Measurements from ENCODE around the gene ZCCHC2.

The ZCCHC2 gene

DNA sequence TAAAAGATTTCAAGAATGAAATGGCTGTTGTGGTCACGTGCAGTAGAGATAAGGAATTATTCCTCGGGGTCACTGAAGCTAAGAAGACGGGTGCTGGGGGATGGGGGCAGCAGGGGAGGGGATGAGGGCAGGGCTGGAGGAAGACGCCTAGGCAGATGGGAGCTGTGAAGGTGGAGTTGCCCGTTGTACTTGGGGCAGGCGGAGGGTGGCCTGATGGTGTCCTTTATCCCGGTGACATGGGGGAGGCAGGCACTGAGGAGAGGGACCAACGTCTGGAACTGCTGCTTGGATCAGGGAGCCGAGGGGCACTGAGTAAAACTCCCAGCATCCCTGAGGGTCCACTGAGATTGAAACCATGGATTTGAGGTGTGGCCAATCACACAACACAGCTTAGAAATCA, 64.9 kb downstream of the ZCCHC2 start:
- Histone ChIP-seq H3K9ac (no peak overlapping the region), H3K79me2 (ENCODE audit: insufficient read depth, low read depth) (no peaks in the 10 kb centered on the region), H3K27ac (no peak overlapping the region), H3K4me3 (IDR thresholded peaks at IDR 0.05; ENCODE audit: insufficient read depth, low read depth, low read length) (no peak overlapping the region), H4K20me1 (ENCODE audit: insufficient read depth) (no peaks in the 10 kb centered on the region), H3K36me3 (ENCODE audit: insufficient read depth) (no peaks in the 10 kb centered on the region), H2AFZ (ENCODE audit: low read depth) (no peak overlapping the region), H3K4me2 (no peak overlapping the region), H3K4me1 (ENCODE audit: low read depth, poor library complexity, severe bottlenecking) (peaks cover 20% of the 10 kb centered on the region), H3K27me3 (ENCODE audit: insufficient read depth, low read depth) (no peaks in the 10 kb centered on the region)
- TF ChIP-seq, protein P1, sequence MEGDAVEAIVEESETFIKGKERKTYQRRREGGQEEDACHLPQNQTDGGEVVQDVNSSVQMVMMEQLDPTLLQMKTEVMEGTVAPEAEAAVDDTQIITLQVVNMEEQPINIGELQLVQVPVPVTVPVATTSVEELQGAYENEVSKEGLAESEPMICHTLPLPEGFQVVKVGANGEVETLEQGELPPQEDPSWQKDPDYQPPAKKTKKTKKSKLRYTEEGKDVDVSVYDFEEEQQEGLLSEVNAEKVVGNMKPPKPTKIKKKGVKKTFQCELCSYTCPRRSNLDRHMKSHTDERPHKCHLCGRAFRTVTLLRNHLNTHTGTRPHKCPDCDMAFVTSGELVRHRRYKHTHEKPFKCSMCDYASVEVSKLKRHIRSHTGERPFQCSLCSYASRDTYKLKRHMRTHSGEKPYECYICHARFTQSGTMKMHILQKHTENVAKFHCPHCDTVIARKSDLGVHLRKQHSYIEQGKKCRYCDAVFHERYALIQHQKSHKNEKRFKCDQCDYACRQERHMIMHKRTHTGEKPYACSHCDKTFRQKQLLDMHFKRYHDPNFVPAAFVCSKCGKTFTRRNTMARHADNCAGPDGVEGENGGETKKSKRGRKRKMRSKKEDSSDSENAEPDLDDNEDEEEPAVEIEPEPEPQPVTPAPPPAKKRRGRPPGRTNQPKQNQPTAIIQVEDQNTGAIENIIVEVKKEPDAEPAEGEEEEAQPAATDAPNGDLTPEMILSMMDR (conservative IDR thresholded peaks at IDR 0.05; ENCODE audit: low read depth, low read length), result no peak

DNA sequence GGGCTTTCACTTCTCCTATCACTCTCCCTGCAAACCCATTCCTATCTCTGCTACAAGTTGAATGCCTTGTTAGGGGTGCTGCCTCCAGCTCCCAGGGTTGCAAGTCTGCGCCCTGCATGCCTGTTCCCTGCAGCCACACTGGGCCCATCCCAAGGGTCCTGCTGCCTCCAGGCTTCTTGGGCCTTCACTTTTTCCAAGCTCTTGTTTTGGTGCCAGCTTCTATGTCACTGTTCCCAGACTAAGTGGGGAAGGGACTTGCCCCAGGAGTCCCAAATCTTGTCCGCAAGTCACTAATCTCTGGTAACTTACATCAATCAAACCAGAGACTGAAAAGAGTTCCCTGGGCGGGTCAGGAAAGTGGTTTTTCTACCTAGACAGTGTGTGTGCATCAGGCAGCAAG, 65.4 kb downstream of the ZCCHC2 start:
- Histone ChIP-seq H3K9ac (no peak overlapping the region), H2AFZ (ENCODE audit: low read depth) (no peak overlapping the region), H3K79me2 (ENCODE audit: insufficient read depth, low read depth) (no peaks in the 10 kb centered on the region), H3K27me3 (ENCODE audit: insufficient read depth, low read depth) (no peaks in the 10 kb centered on the region), H3K4me3 (IDR thresholded peaks at IDR 0.05; ENCODE audit: insufficient read depth, low read depth, low read length) (no peak overlapping the region), H4K20me1 (ENCODE audit: insufficient read depth) (no peaks in the 10 kb centered on the region), H3K4me2 (no peak overlapping the region), H3K27ac (no peak overlapping the region), H3K4me1 (ENCODE audit: low read depth, poor library complexity, severe bottlenecking) (peaks cover 20% of the 10 kb centered on the region), H3K36me3 (ENCODE audit: insufficient read depth) (no peaks in the 10 kb centered on the region)
- TF ChIP-seq, protein P1 (conservative IDR thresholded peaks at IDR 0.05; ENCODE audit: low read depth, low read length), result no peak

DNA sequence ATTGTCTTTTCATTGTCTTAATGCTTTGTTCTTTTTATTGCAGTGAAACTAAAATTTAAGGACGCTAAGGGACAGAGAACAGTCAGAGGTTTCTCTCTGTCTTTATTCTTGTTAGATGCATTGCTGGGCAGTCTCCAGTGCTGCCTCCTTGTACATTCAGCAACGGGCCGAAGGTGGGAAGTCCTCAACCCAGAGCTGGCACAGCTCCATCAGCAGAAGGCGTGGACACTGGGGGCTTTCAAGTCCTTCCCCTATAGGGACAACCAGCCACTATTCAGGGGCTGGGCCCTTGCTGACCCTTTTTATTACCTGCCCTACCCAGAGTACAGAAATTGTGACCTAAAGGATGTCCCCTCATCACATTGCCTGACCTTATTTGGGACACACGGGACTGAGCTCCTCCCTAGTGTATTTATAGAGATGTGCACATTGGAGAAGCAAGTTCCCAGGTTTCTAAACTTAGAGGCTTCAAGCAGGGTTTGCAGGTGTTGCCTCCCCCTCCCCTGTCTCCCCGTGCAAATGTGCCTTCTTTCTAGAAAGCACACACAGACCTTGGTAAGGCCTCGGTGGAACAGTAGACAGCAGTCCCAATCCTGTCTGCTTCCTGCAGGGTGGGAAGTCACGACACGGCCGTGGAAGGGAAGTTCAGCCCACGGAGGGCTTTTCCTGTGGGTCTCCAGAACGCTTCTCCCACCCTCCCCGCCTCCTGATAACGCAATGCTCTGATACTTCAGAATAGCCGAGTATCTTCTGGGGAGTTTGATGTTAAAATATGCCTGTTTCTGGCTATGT, 68.2 kb downstream of the ZCCHC2 start:
- no peaks in the 10 kb centered on the region for H3K79me2 ChIP-seq (ENCODE audit: insufficient read depth, low read depth)
- H4K20me1 ChIP-seq (ENCODE audit: insufficient read depth), result no peaks in the 10 kb centered on the region
- H3K27ac ChIP-seq, result no peak overlapping the region
- no peak overlapping the region for H2AFZ ChIP-seq (ENCODE audit: low read depth)
- no peak overlapping the region for H3K9ac ChIP-seq
- H3K4me3 ChIP-seq (IDR thresholded peaks at IDR 0.05; ENCODE audit: insufficient read depth, low read depth, low read length), result no peak overlapping the region
- H3K36me3 ChIP-seq (ENCODE audit: insufficient read depth), result no peaks in the 10 kb centered on the region
- TF ChIP-seq, protein P1 (conservative IDR thresholded peaks at IDR 0.05; ENCODE audit: low read depth, low read length), result no peak
- H3K4me1 ChIP-seq (ENCODE audit: low read depth, poor library complexity, severe bottlenecking), result peaks cover 4% of the 10 kb centered on the region
- H3K4me2 ChIP-seq, result no peak overlapping the region
- H3K27me3 ChIP-seq (ENCODE audit: insufficient read depth, low read depth), result no peaks in the 10 kb centered on the region

DNA sequence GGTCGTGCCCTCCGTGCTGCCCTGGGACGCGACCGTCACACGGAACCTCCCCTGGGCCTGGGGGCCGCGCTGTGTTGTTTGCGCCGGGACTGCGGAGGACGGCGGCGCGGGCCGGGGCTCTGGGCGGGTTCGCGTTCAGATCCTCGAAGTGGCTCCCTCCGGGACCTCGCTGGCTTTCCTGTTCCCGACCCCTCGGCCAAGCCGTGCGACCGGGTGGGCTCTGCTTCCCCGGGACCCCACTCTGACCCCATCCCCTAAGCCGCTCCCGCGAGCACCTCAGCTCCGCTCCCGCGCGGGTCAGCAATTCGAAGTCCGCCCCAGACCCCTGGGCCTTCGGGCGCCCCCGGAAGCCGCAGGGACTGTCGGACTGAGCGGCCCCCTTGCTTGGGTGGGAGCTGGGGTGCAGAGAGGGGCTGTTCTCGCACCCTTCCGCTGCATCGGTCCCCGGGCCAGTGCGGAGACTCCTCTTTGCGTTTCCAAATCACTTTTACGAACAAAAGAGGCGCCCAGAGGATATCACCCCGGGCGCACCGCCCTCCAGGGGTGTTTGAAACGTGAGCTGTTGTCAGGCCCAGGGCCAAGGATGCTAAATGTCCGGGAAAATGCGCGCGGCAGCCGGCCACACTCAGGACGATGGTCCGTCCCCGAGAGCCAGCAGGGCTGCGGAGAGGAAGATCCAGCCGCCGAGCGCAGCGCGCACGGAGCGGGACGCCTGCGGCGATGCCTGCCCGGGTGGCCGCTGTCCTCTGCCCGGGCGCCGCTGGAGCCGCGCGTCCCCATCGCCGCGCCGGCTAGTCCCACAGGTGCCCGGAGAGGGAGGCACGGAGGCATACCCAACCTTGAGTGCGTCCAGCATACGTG, 73.5 kb downstream of the ZCCHC2 start:
- Histone ChIP-seq H2AFZ (ENCODE audit: low read depth) (no peak overlapping the region), H3K4me1 (ENCODE audit: low read depth, poor library complexity, severe bottlenecking) (no peaks in the 10 kb centered on the region), H4K20me1 (ENCODE audit: insufficient read depth) (no peaks in the 10 kb centered on the region), H3K4me3 (IDR thresholded peaks at IDR 0.05; ENCODE audit: insufficient read depth, low read depth, low read length) (no peak overlapping the region), H3K36me3 (ENCODE audit: insufficient read depth) (no peaks in the 10 kb centered on the region), H3K27ac (no peak overlapping the region), H3K79me2 (ENCODE audit: insufficient read depth, low read depth) (no peaks in the 10 kb centered on the region), H3K4me2 (no peak overlapping the region), H3K9ac (no peak overlapping the region), H3K27me3 (ENCODE audit: insufficient read depth, low read depth) (no peaks in the 10 kb centered on the region)
- TF ChIP-seq, protein P1 (conservative IDR thresholded peaks at IDR 0.05; ENCODE audit: low read depth, low read length), result no peak

Measured in KMS-11 (cell line).